DND-41 (cell line): ENCODE data around the gene KANSL3.

Experiments
- EZH2 ChIP-seq: IDR thresholded peaks from 3 replicates; pipeline ENCODE4 v1.6.1; 2012; ENCODE audit warnings: borderline replicate concordance, low read depth, mild to moderate bottlenecking, moderate library complexity, low read length, inconsistent platforms; ENCODE audit not compliant: severe bottlenecking
- TF ChIP-seq, protein P1 (sequence below): IDR thresholded peaks from 2 replicates; pipeline ENCODE4 v1.5.1; 2012; ENCODE audit warnings: borderline replicate concordance, low read length, moderate library complexity, mild to moderate bottlenecking; ENCODE audit not compliant: poor library complexity, severe bottlenecking; ENCODE audit errors: extremely low read depth

GRCh38 chr2:96617012-96617411 is 21.1 kb downstream of the KANSL3 start:
- TF ChIP-seq, protein P1, sequence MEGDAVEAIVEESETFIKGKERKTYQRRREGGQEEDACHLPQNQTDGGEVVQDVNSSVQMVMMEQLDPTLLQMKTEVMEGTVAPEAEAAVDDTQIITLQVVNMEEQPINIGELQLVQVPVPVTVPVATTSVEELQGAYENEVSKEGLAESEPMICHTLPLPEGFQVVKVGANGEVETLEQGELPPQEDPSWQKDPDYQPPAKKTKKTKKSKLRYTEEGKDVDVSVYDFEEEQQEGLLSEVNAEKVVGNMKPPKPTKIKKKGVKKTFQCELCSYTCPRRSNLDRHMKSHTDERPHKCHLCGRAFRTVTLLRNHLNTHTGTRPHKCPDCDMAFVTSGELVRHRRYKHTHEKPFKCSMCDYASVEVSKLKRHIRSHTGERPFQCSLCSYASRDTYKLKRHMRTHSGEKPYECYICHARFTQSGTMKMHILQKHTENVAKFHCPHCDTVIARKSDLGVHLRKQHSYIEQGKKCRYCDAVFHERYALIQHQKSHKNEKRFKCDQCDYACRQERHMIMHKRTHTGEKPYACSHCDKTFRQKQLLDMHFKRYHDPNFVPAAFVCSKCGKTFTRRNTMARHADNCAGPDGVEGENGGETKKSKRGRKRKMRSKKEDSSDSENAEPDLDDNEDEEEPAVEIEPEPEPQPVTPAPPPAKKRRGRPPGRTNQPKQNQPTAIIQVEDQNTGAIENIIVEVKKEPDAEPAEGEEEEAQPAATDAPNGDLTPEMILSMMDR = no peak
- TF ChIP-seq EZH2 = no peak
